ENCODE data around the gene BAAT.

- TF ChIP-seq FOXO4 (CRISPR knock-in tag; conservative IDR thresholded peaks at IDR 0.05) (no peak), CTCF (CRISPR knock-in tag; IDR thresholded peaks at IDR 0.05) (no peak), ZNF639 (CRISPR knock-in tag; conservative IDR thresholded peaks at IDR 0.05) (no peak), JUN (CRISPR knock-in tag; IDR thresholded peaks at IDR 0.05) (no peak), REST (IDR thresholded peaks at IDR 0.05; ENCODE audit: borderline replicate concordance in 1 of 2, low read depth in 1 of 2, low read length in 2 of 2) (no peak), NBN (conservative IDR thresholded peaks at IDR 0.05) (no peak), TRIM22 (IDR thresholded peaks at IDR 0.05) (no peak), NFKB2 (CRISPR knock-in tag; IDR thresholded peaks at IDR 0.05; ENCODE audit: borderline replicate concordance) (no peak)
Measured at GRCh38 chr9:101380295-101380694, 4.5 kb downstream of the BAAT start.

All from HepG2 (cell line).